OCI-LY7 (cell line): ENCODE measurements around the gene C2CD4C.

ENCODE experiments used
- EZH2phosphoT487 ChIP-seq: fragments of 200-600 bp; sonication (generic); IDR thresholded peaks from 2 replicates; pipeline ENCODE4 v1.6.1; 2018; ENCODE audit warnings: low read depth, borderline replicate concordance, mild to moderate bottlenecking, mixed run types, antibody characterized with exemption, low read length, moderate library complexity, mixed read lengths
- TF ChIP-seq, protein P1 (sequence below): fragments of 200-600 bp; sonication (generic); conservative IDR thresholded peaks from 2 replicates; pipeline ENCODE4 v1.5.1; 2014; ENCODE audit warnings: mild to moderate bottlenecking, antibody characterized with exemption, low read length, moderate library complexity, mixed read lengths

DNA sequence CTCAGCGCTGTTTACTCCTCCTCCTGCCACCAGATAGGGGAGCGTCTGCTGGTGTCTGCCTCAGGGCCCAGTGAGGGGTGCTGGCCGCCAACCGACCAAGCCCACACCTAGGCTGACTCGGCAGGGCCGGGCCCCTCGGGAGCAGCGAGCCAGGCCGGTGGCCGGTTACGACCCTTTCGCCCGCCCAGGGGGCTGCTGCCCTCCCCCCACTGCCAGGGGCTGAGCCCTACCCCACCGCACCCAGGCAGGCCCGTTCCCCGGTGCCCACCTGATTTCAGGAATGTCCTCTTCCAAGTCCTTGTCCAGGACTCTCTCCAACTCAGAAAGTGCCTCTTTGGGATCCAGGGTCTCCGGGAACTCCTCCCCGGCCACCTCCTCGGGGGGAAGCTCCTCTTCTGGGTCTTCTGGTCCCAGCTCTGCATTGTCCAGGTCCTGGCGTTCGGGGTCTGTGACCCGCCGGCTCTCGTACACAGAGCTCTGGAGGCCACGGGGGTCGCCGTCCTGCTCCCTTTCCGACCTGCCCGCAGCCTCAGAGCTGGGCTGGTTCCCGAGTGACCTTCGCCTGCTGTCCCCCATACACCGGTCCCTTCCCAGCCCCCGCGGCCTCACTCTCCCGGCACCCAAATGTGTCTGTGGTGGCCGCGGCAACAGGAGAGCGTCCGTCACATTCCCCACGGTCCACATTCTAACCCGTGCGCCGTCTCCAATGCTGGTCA lies 33.4 kb downstream of the C2CD4C start:
- TF ChIP-seq, protein P1, sequence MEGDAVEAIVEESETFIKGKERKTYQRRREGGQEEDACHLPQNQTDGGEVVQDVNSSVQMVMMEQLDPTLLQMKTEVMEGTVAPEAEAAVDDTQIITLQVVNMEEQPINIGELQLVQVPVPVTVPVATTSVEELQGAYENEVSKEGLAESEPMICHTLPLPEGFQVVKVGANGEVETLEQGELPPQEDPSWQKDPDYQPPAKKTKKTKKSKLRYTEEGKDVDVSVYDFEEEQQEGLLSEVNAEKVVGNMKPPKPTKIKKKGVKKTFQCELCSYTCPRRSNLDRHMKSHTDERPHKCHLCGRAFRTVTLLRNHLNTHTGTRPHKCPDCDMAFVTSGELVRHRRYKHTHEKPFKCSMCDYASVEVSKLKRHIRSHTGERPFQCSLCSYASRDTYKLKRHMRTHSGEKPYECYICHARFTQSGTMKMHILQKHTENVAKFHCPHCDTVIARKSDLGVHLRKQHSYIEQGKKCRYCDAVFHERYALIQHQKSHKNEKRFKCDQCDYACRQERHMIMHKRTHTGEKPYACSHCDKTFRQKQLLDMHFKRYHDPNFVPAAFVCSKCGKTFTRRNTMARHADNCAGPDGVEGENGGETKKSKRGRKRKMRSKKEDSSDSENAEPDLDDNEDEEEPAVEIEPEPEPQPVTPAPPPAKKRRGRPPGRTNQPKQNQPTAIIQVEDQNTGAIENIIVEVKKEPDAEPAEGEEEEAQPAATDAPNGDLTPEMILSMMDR = no peak
- no peak for TF ChIP-seq EZH2phosphoT487
